Chondrocyte (in vitro differentiated cells): ENCODE data around the gene CBX5. TPM values are rescaled to one million over a fixed set of nuclear protein-coding genes. Genes with fewer than 3 reads are reported as not detected.
"Not testable (repeated sequence)": the region's sequence is repeated elsewhere in the genome, so short reads cannot be mapped to it uniquely, and the experiment has no call there.

ENCODE experiments used
- DNase-seq: peaks from one replicate; pipeline ENCODE4 v3.0.0; 2021; ENCODE audit warnings: mixed read lengths, low spot score
- H3K27ac Mint-ChIP-seq: one replicate; pipeline ENCODE4 v1.8.0; 2021; ENCODE audit warnings: mild to moderate bottlenecking, moderate library complexity, mixed read lengths; ENCODE audit not compliant: unreplicated experiment
- H3K27me3 Mint-ChIP-seq: 2 replicates; pipeline ENCODE4 v1.8.0; 2021; ENCODE audit warnings: low read depth, mixed read lengths
- H3K36me3 Mint-ChIP-seq: 2 replicates; pipeline ENCODE4 v1.8.0; 2021; ENCODE audit warnings: low read depth, mixed read lengths
- H3K4me1 Mint-ChIP-seq: 2 replicates; pipeline ENCODE4 v1.8.0; 2021; ENCODE audit warnings: low read depth, mild to moderate bottlenecking, mixed read lengths
- H3K4me3 Mint-ChIP-seq: one replicate; pipeline ENCODE4 v1.8.0; 2021; ENCODE audit warnings: mild to moderate bottlenecking, moderate library complexity, mixed read lengths; ENCODE audit not compliant: unreplicated experiment
- H3K9me3 Mint-ChIP-seq: 2 replicates; pipeline ENCODE4 v1.8.0; 2021; ENCODE audit warnings: low read depth, mixed read lengths
- long read RNA-seq: library from polyadenylated mRNA; stranded (forward); transcript quantifications from one replicate; pipeline ENCODE4 v2.0.0, GENCODE V29; 2021
- total RNA-seq: library from RNA; stranded (reverse); gene quantifications from 3 replicates; pipeline ENCODE4 v1.2.1, GENCODE V29; 2021
- TF ChIP-seq, protein P1 (sequence below): fragments of 200-600 bp; sonication (generic); IDR thresholded peaks from 2 replicates; pipeline ENCODE4 v1.5.0; 2021; ENCODE audit warnings: antibody characterized with exemption, mild to moderate bottlenecking, moderate library complexity

CBX5 gene
- 79.4 to 141 TPM (median 81.8 TPM) in 3 replicates for total RNA-seq
- long read RNA-seq, full-length matches to known transcripts: 16 of 18 reads
- long read RNA-seq, partial matches to known transcripts: 0 of 18 reads
- long read RNA-seq, other reads (novel, unspliced or antisense): 2 of 18 reads

GRCh38 chr12:54279632-54280467 lies at the start of gene CBX5:
Gene CBX5, minus strand, starts transcription at chr12:54280122. Its CDS starts 22,472 bp downstream, at chr12:54257650.
- TF ChIP-seq, protein P1, sequence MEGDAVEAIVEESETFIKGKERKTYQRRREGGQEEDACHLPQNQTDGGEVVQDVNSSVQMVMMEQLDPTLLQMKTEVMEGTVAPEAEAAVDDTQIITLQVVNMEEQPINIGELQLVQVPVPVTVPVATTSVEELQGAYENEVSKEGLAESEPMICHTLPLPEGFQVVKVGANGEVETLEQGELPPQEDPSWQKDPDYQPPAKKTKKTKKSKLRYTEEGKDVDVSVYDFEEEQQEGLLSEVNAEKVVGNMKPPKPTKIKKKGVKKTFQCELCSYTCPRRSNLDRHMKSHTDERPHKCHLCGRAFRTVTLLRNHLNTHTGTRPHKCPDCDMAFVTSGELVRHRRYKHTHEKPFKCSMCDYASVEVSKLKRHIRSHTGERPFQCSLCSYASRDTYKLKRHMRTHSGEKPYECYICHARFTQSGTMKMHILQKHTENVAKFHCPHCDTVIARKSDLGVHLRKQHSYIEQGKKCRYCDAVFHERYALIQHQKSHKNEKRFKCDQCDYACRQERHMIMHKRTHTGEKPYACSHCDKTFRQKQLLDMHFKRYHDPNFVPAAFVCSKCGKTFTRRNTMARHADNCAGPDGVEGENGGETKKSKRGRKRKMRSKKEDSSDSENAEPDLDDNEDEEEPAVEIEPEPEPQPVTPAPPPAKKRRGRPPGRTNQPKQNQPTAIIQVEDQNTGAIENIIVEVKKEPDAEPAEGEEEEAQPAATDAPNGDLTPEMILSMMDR: no peak
- peaks cover 47% of the 10 kb centered on the region for H3K4me1 Mint-ChIP-seq
- no peak within 1 kb of the TSS for H3K4me3 Mint-ChIP-seq
- peaks cover 34% of the 10 kb centered on the region for H3K36me3 Mint-ChIP-seq
- no peaks in the 10 kb centered on the region for H3K27me3 Mint-ChIP-seq
- DNase-seq: peak; percentile 100
- no peaks in the 10 kb centered on the region for H3K9me3 Mint-ChIP-seq
- H3K27ac Mint-ChIP-seq: no peak within 1 kb of the TSS

DNA sequence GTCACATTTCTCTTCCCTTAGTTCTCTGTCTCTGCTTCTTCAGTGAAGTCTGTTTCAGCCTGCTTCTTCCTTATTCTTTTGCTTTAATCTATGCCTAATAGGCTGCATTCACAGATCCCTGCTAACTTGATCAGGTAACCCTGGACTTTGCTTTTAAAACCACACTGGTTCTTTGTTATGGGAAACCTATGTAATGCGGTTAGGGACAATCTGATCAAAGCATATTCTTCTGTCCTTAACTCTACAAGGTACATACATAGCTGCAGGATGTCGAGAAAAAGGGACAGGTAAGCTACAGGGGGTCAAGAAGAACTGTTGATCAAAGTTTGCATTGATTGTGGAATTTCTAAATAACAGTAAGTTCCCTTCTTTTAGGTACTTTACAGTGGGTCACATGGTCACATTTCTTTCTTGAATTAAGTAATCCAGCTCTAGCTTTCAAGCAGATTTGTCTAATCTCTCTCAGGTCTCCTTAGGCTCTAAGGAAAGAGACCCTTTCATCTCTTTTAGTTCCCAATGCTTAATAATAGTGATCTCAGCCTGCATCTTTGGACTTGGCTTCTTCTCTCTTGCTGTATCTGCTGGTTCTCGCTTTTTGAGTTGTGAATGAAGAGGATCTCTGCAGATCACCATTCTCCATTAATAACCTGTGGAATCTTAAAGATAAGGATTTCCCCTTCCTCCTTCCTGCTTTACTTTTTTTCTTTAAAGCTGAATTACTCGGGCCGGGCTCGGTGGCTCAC lies 48.8 kb upstream of the CBX5 start:
- TF ChIP-seq, protein P1: no peak
- DNase-seq: no peak
- peak overlapping the region; percentile 15 for H3K27ac Mint-ChIP-seq
- no peaks in the 10 kb centered on the region for H3K9me3 Mint-ChIP-seq
- H3K4me3 Mint-ChIP-seq: no peak overlapping the region
- H3K4me1 Mint-ChIP-seq: peaks cover 55% of the 10 kb centered on the region
- H3K36me3 Mint-ChIP-seq: peaks cover 2% of the 10 kb centered on the region
- H3K27me3 Mint-ChIP-seq: no peaks in the 10 kb centered on the region

DNA sequence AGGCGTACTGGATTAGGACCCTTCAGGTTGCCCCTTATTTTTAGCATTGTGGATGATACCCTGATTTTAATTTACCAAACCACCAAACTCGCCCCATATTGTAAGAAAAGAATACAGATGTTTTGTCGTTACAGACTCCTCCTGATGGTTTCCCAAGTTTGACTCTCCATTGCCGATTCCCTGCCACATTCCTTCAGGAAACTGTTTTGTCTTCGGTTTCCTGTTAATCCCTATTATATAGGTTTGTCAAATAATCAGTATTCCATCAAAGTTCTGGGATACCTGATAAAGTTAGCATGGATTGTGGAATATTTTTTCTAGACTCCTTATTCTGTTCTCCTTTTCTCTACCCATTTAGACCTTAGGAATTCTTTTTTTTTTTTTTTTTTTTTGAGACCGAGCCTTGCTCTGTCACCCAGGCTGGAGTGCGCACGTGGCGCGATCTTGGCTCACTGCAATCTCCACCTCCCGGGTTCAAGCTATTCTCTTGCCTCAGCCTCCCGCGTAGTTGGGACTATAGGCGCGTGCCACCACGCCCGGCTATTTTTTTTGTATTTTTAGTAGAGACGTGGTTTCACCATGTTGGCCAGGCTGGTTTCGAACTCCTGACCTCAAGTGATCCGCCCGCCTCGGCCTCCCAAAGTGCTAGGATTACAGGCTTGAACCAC lies 45.7 kb upstream of the CBX5 start:
- Mint-ChIP-seq H3K4me1 (peaks cover 48% of the 10 kb centered on the region), H3K4me3 (peak overlapping the region; percentile 98), H3K27ac (peak overlapping the region; percentile 100)
- H3K9me3 Mint-ChIP-seq, H3K36me3 Mint-ChIP-seq, H3K27me3 Mint-ChIP-seq: not testable (repeated sequence)
- peak; percentile 29 for DNase-seq

DNA sequence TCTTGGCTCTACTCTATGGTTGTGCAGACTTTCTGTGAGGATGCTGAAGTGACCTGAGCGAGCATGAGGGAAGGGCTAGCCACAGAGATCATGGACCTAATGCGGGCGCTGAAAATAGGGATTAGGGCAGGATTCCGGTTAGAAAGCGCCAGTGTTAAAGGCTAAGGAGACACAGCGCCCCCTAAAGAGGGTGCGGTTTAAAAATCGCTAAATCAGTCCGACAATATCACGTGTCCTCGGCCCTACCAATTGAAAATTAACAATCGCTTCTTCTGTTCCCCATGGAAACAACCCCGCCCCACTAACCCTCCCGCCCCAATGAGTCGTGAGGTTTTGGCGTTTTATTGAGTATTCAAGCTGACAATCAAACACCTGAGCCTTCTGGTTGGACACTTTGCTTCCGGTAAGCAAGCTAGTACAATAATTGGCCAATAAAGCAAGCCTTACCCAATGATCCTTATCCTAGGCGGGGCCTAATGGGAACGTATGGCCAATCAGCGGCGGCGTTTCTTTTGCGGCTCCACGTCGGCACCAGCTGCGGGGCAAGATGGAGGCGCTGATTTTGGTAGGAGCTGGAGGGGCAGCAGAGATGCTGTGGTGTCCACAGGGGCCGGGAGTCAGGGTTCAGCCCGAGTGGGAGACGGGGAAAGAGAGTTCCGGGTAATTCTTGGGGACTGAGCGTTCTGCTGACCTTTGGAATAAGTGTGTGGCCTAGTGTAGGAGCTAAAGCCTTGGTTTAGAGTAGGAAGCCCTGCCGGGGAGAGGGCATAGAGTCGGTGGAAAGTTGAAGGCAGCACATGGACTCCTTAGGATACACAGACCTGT lies 44.9 kb upstream of the CBX5 start, which contains the start of gene COPZ1:
Gene COPZ1 (plus strand): TSS at position 515 of the 825 bp plus-strand sequence. CDS start 33 bp downstream, at position 548.
- H3K4me3 Mint-ChIP-seq: peak within 1 kb of the TSS; percentile 98
- H3K27me3 Mint-ChIP-seq: no peaks in the 10 kb centered on the region
- H3K36me3 Mint-ChIP-seq: peaks cover 2% of the 10 kb centered on the region
- peaks cover 41% of the 10 kb centered on the region for H3K4me1 Mint-ChIP-seq
- TF ChIP-seq, protein P1: peak; percentile 91
- no peaks in the 10 kb centered on the region for H3K9me3 Mint-ChIP-seq
- peak; percentile 96 for DNase-seq
- H3K27ac Mint-ChIP-seq: peak within 1 kb of the TSS; percentile 100

- no peak for DNase-seq
- no peaks in the 10 kb centered on the region for H3K36me3 Mint-ChIP-seq
- no peak overlapping the region for H3K27ac Mint-ChIP-seq
- TF ChIP-seq, protein P1: no peak
- H3K9me3 Mint-ChIP-seq: no peaks in the 10 kb centered on the region
- no peaks in the 10 kb centered on the region for H3K27me3 Mint-ChIP-seq
- H3K4me1 Mint-ChIP-seq: peaks cover 16% of the 10 kb centered on the region
- H3K4me3 Mint-ChIP-seq: no peak overlapping the region
These were observed 41.4 kb upstream of the CBX5 start for GRCh38 chr12:54321363-54321762.

DNA sequence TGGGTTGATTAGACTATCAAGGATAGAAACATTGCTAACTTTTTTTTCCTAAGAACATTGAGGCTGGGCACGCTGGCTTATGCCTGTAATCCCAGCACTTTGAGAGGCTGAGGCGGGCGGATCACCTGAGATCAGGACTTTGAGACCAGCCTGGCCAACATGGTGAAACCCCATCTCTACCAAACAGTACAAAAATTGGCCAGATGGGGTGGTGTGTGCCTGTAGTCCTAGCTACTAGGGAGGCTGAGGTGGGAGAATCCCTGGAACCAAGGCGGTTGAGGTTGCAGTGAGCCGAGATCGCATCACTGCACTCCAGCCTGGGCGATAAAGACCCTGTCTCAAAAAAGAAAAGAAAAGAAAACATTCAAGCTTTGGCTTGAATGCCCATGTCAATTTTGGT lies 32.4 kb upstream of the CBX5 start:
- peak; percentile 18 for DNase-seq
- H3K36me3 Mint-ChIP-seq, H3K4me1 Mint-ChIP-seq, H3K9me3 Mint-ChIP-seq, H3K4me3 Mint-ChIP-seq, H3K27ac Mint-ChIP-seq, H3K27me3 Mint-ChIP-seq: not testable (repeated sequence)
